Muscle of leg (tissue), 11 donors: ENCODE results near the gene VAT1L. TPM values are rescaled to one million over a fixed set of nuclear protein-coding genes. Genes with fewer than 3 reads are reported as not detected.
A peak's percentile ranks its signal among the peaks of the same experiment; 100 is the strongest.

Source experiments
- DNase-seq: peaks from one replicate; pipeline ENCODE4 v3.0.0; 2013
- H3K27ac ChIP-seq: one replicate; pipeline ENCODE4 v1.5.1; 2013; ENCODE audit warnings: mild to moderate bottlenecking, low read length, control low read depth
- H3K27me3 ChIP-seq: one replicate; pipeline ENCODE4 v1.6.1; 2013; ENCODE audit warnings: low read length; ENCODE audit not compliant: control insufficient read depth, insufficient read depth
- H3K36me3 ChIP-seq: one replicate; pipeline ENCODE4 v1.6.1; 2013; ENCODE audit warnings: low read length; ENCODE audit not compliant: control insufficient read depth, insufficient read depth
- H3K4me1 ChIP-seq: one replicate; pipeline ENCODE4 v1.6.1; 2013; ENCODE audit warnings: low read length; ENCODE audit not compliant: control insufficient read depth, insufficient read depth
- H3K4me3 ChIP-seq: one replicate; pipeline ENCODE4 v1.5.1; 2013; ENCODE audit warnings: low read length, control low read depth
- H3K9me3 ChIP-seq: replicated peaks from 2 replicates; pipeline ENCODE4 v1.6.1; 2013; ENCODE audit warnings: low read depth, low read length; ENCODE audit not compliant: control insufficient read depth
- WGBS: methylation state at CpG from one replicate; pipeline ENCODE4 v1.1.5; 2013; ENCODE audit warnings: missing lambda C conversion rate; ENCODE audit not compliant: insufficient coverage; 5-methylcytosine and 5-hydroxymethylcytosine counted together
- polyA plus RNA-seq, 8 donors: library from polyadenylated mRNA; unstranded; fragments of 120-200 nt; gene quantifications; one replicate each; pipeline versions ENCODE4 v1.2.1 to v1.2.3, GENCODE V29; 2013; ENCODE audit warnings: inconsistent platforms in 1 of 8, low replicate concordance in 1 of 8; ENCODE audit not compliant: insufficient read length in 8 of 8, insufficient read depth in 1 of 8
- total RNA-seq: library from RNA; stranded (reverse); fragments of 120-200 nt; gene quantifications from one replicate; pipeline ENCODE4 v1.2.4, GENCODE V29; 2013

Gene VAT1L
- total and polyA plus RNA-seq, 9 donors = 1.1 to 8.1 (median 2.7) TPM

DNA sequence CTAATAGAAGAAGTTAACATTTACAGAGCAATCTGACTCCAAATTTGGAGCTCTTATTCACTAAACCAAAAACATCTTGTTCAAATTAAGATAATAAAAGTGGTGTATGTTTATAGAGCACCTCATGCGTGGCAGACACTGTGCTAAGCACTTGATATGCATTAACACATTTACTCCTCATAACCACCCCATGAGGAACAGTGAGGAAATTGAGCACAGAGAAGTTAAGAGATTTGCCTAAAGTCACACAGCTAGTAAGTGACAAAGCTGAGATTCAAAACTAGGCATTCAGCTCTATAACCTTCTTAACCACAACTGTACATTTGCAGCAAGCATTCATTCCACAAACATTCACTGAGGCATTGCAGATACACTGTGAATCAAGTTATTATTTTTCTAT is 94.0 kb downstream of the VAT1L start:
- Histone ChIP-seq H3K27me3 (no peaks in the 10 kb centered on the region), H3K9me3 (no peaks in the 10 kb centered on the region), H3K36me3 (no peaks in the 10 kb centered on the region), H3K4me3 (no peak overlapping the region), H3K27ac (no peak overlapping the region), H3K4me1 (no peaks in the 10 kb centered on the region)
- DNase-seq = no peak
- WGBS = no CpG with 5 or more reads among the region's 1 CpG

DNA sequence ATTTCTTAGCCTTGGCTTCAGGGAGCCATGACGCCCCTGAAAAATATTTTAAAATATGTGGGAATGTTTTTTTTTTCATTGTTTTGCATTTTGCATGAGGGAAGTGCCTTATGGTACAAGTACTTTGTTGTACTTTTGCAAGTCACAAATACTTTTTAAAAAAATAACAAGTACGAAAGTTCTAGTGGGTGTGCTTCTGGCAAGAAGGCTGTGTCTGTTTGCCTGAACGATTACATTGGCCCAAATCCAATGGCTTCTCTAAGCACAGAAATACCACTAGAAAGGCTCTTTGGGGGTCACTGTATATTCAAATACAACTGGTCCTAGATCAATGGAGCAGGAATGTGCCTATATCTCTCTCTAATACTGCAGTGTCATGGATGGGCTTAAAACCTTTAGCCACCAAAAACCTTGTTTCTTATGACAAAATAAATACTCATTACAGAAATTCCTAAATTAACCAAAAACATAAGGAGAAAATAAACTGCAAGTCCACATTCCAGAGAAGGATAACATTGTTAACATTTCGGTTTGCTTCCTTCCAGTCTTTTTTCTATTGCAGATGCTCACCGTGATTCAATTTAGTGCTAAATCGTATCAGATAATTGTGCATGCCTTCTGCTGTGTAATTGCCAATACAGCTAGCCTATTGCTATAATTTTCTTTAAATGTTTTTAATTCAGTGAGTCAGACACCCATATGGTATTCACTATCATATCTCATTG is 97.4 kb downstream of the VAT1L start:
- DNase-seq = no peak
- Histone ChIP-seq H3K36me3 (no peaks in the 10 kb centered on the region), H3K4me3 (no peak overlapping the region), H3K27me3 (peaks cover 2% of the 10 kb centered on the region), H3K4me1 (no peaks in the 10 kb centered on the region), H3K9me3 (no peaks in the 10 kb centered on the region), H3K27ac (no peak overlapping the region)
- WGBS = no CpG with 5 or more reads among the region's 6 CpGs

DNA sequence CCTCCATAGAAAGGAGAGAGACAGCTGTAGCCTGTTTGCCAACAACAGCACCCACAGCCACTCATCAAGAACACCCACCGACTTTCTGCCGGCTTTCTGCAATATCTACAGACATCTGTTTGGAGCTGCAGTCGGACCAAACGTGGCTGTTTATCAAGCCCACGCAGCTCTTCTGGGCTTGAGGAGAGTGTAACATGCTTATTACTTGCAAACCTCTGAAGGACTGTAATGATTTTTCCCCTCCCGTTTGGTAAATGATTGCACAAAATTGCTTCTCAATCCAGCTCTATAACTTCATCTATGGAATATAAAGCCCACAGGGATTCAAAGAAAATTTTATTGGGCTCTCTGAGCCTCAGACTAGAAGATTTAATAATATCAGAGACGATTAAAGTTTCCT is 100.5 kb downstream of the VAT1L start:
- H3K36me3 ChIP-seq = no peaks in the 10 kb centered on the region
- no peak overlapping the region for H3K4me3 ChIP-seq
- no peaks in the 10 kb centered on the region for H3K9me3 ChIP-seq
- peak; percentile 75 for DNase-seq
- 40% methylated on average over 2 of the region's 7 CpGs for WGBS
- H3K27me3 ChIP-seq = peaks cover 3% of the 10 kb centered on the region
- H3K4me1 ChIP-seq = no peaks in the 10 kb centered on the region
- H3K27ac ChIP-seq = no peak overlapping the region

- no peaks in the 10 kb centered on the region for H3K36me3 ChIP-seq
- H3K27me3 ChIP-seq = peaks cover 6% of the 10 kb centered on the region
- no peaks in the 10 kb centered on the region for H3K9me3 ChIP-seq
- no peaks in the 10 kb centered on the region for H3K4me1 ChIP-seq
- no peak overlapping the region for H3K27ac ChIP-seq
- H3K4me3 ChIP-seq = no peak overlapping the region
- DNase-seq = no peak
These were observed 101.7 kb downstream of the VAT1L start for GRCh38 chr16:77890075-77890474.

GRCh38 chr16:77894162-77894561 is 105.8 kb downstream of the VAT1L start:
- no peak for DNase-seq
- Histone ChIP-seq H3K27ac (no peak overlapping the region), H3K27me3 (peaks cover 6% of the 10 kb centered on the region), H3K4me1 (no peaks in the 10 kb centered on the region), H3K4me3 (no peak overlapping the region), H3K9me3 (no peaks in the 10 kb centered on the region), H3K36me3 (no peaks in the 10 kb centered on the region)
- 54% methylated on average over 4 of the region's 6 CpGs for WGBS

DNA sequence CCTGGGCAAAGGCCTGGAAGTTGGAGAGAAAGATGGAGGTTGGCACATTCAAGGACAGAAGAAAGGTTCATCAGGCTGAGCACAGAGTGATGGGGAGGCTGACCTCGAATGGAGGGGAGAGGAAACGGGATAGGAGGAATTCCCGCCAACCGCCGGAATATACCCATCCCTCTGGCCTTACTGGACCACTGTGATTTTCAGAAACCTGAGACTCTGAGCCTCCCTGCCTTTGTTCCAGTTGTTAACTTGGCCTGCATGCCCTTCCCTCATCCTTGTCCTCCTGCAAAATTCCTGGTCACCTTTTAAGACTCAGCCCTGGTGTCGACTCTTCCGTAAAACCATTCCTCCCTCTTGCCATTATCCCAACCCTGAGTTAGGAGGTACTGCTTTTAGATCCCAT is 107.6 kb downstream of the VAT1L start:
- H3K4me3 ChIP-seq = no peak overlapping the region
- no peaks in the 10 kb centered on the region for H3K36me3 ChIP-seq
- H3K27ac ChIP-seq = no peak overlapping the region
- no peak for DNase-seq
- H3K27me3 ChIP-seq = peaks cover 4% of the 10 kb centered on the region
- no peaks in the 10 kb centered on the region for H3K9me3 ChIP-seq
- H3K4me1 ChIP-seq = no peaks in the 10 kb centered on the region
- no CpG with 5 or more reads among the region's 7 CpGs for WGBS

DNA sequence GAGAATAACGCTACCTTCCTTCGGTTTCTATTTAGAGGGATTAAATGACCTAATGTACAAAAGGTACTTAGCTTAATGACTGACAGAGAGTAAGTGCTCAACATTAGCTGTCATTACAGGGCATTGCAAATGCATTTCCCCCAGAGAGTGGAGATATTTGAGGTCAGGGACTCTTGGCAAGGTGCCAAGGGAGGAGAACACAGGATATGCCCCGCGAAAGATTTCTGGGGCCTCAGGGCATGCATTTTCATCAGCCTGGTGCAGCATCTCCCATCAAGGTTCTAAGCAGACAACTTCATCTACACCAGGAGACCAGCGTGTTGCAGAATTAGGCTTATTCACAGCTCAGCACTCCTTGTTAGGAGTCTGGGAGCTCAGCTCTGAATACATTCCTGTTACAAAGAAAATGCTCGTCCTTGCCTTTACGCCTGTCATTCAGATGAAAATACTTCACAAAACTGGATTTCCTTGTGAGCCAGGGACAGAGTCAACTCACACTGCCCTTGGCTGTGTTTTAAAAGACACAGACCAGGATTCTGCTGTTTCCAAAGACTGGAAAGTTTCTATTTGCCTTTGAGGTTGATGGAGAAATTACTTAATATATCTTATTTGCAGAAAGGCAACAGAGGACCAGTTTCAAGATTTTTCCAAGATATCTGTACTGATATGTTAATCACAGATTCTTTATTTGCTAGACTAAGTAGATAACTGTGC is 108.2 kb downstream of the VAT1L start:
- DNase-seq = peak; percentile 16
- no peak overlapping the region for H3K4me3 ChIP-seq
- H3K36me3 ChIP-seq = no peaks in the 10 kb centered on the region
- no peaks in the 10 kb centered on the region for H3K4me1 ChIP-seq
- WGBS = 40% methylated on average over 5 of the region's 7 CpGs
- H3K27ac ChIP-seq = no peak overlapping the region
- H3K9me3 ChIP-seq = no peaks in the 10 kb centered on the region
- H3K27me3 ChIP-seq = peaks cover 4% of the 10 kb centered on the region

- no peak for DNase-seq
- Histone ChIP-seq H3K27ac (no peak overlapping the region), H3K36me3 (no peaks in the 10 kb centered on the region), H3K27me3 (peaks cover 4% of the 10 kb centered on the region), H3K4me3 (no peak overlapping the region), H3K4me1 (no peaks in the 10 kb centered on the region), H3K9me3 (no peaks in the 10 kb centered on the region)
- no CpG with 5 or more reads among the region's 3 CpGs for whole genome bisulfite sequencing
These were observed 108.7 kb downstream of the VAT1L start for GRCh38 chr16:77897129-77897437.

DNA sequence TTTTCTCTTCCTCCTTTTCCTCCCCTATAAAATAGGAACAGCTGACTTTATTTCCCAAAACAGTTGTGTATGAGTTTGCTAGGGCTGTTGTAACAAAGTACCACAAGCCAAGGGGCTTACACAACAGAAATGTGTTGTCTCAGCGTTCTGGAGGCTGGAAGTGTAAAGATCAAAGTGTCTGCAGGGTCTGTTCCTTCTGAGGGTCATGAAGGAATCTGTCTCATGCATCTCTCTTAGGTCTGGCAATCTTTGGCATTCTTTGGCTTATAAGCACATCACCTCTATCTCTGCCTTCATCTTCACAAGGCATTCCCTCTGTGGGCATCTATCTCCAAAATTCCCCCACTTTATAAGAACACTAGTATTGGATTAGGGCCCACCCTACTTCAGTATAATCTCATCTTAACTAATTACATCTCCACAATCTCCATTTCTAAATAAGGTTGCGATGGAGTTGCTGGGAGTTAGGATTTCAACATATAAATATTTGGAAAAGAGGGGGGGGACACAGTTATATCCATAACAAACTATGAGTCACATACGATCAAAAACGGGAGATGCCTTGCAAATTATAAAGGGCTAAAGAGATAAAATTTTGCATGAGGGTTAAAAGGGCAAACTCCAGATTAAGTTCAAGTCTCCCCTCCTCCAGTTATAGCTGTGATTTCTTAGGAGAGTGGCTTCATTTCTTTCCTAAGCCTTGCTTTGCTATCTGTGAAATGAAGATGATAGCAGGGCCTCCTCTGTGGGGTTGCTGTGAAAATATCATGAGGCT is 109.7 kb downstream of the VAT1L start:
- H3K36me3 ChIP-seq = no peaks in the 10 kb centered on the region
- no CpG with 5 or more reads among the region's 4 CpGs for WGBS
- H3K4me3 ChIP-seq = no peak overlapping the region
- no peak overlapping the region for H3K27ac ChIP-seq
- DNase-seq = no peak
- peaks cover 4% of the 10 kb centered on the region for H3K27me3 ChIP-seq
- no peaks in the 10 kb centered on the region for H3K4me1 ChIP-seq
- no peaks in the 10 kb centered on the region for H3K9me3 ChIP-seq

DNA sequence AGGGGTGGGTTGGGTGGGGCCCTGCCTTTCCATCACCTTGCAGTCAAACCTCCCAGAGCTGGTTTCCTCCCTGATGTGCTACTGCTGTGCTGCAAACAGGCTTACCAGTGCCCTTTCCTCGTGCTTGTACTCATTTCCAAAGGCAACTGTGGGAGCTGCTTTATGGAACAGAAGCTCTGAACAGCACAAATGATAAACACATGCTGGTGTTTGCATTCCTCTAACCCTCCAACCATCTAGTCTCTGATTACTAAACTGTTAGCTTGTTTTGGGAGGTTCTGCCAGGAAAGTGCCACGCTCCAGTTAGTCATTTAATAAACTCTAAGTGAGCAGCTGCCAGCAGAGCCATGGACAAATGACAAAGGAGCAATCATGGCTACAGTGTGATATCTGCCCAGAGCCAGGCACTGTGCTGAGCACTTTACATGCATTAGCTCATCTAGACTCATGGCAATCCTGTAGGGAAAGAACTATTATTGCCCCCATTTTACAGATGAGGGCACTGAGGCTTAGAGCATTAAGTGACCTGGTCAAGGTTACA is 110.4 kb downstream of the VAT1L start:
- no peaks in the 10 kb centered on the region for H3K36me3 ChIP-seq
- H3K27me3 ChIP-seq = peaks cover 4% of the 10 kb centered on the region
- H3K4me3 ChIP-seq = no peak overlapping the region
- 55% methylated on average over 1 of the region's 2 CpGs for WGBS
- no peaks in the 10 kb centered on the region for H3K4me1 ChIP-seq
- H3K27ac ChIP-seq = no peak overlapping the region
- H3K9me3 ChIP-seq = no peaks in the 10 kb centered on the region
- peak; percentile 19 for DNase-seq
